ENCODE measurements around the gene H1-8. TPM values are rescaled to one million over a fixed set of nuclear protein-coding genes. Genes with fewer than 3 reads are reported as not detected.
A peak's percentile ranks its signal among the peaks of the same experiment; 100 is the strongest.

The H1-8 gene
- total RNA-seq, 1 experiment from 2014 or later, result not detected

DNA sequence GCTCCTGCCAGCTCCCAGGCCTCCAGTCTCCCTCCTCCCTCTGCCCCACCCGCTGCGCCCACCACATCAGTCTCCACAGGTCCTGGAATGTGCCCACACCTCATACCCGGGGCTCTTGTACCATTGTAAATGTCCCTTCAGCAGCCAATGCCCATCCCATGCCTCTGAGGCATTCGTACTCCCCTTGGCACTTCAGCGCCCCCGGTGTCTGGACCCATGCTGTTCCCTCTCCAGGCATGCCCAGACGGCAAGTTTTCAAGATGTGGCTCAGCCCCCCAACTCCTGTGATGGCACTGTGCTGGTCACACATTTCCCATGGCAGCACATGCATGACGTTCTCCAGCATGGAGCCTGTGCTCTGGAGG is 50.2 kb downstream of the H1-8 start:
- Histone ChIP-seq H3K27ac (ENCODE audit: insufficient read length, low read depth, low read length) (no peak overlapping the region), H3K4me2 (ENCODE audit: insufficient read depth, insufficient read length, low read length) (peak overlapping the region; percentile 28), H3K23me2 (ENCODE audit: insufficient read length, low read depth, low read length, poor library complexity, severe bottlenecking) (no peaks in the 10 kb centered on the region), H3K79me2 (ENCODE audit: insufficient read depth, low read length) (no peaks in the 10 kb centered on the region), H2BK20ac (ENCODE audit: low read depth, low read length, poor library complexity, severe bottlenecking) (no peak overlapping the region), H3K9me3 (ENCODE audit: control insufficient read depth, low read depth, low read length) (no peaks in the 10 kb centered on the region), H2BK12ac (ENCODE audit: insufficient read length, low read depth, low read length) (no peak overlapping the region), H2BK15ac (ENCODE audit: low read depth, low read length) (no peak overlapping the region), H2AFZ (ENCODE audit: low read length) (no peak overlapping the region), H4K5ac (ENCODE audit: insufficient read length, low read depth, low read length) (no peak overlapping the region), H3K4me1 (ENCODE audit: insufficient read depth, low read length) (peaks cover 12% of the 10 kb centered on the region; the same call in 1 of the 2 replicates), H3K27me3 (ENCODE audit: insufficient read depth, low read length) (no peaks in the 10 kb centered on the region), H3K18ac (ENCODE audit: insufficient read length, low read depth, low read length) (no peak overlapping the region), H3K56ac (ENCODE audit: insufficient read length, low read depth, low read length) (no peak overlapping the region), H3K4ac (ENCODE audit: low read depth, low read length) (no peak overlapping the region), H3K14ac (ENCODE audit: insufficient read depth, low read length) (no peak overlapping the region), H3K23ac (ENCODE audit: insufficient read length, low read depth, low read length) (no peak overlapping the region), H3K9ac (ENCODE audit: extremely low read depth, insufficient read length, low read length) (no peak overlapping the region), H2AK5ac (ENCODE audit: insufficient read length, low read length) (no peak overlapping the region), H4K20me1 (ENCODE audit: control insufficient read depth, insufficient read depth, insufficient read length) (no peaks in the 10 kb centered on the region), H2BK5ac (ENCODE audit: insufficient read length, low read length) (no peak overlapping the region), H4K8ac (replicated peaks; ENCODE audit: insufficient read length, low read depth, low read length) (no peak overlapping the region), H3T11ph (ENCODE audit: low read length) (no peak overlapping the region), H2BK120ac (ENCODE audit: low read depth, low read length, poor library complexity, severe bottlenecking) (no peak overlapping the region), H3K79me1 (ENCODE audit: insufficient read depth, low read depth, low read length, poor library complexity, severe bottlenecking) (no peaks in the 10 kb centered on the region), H4K91ac (ENCODE audit: insufficient read length, low read depth, low read length) (no peak overlapping the region)
- TF ChIP-seq, protein P1, sequence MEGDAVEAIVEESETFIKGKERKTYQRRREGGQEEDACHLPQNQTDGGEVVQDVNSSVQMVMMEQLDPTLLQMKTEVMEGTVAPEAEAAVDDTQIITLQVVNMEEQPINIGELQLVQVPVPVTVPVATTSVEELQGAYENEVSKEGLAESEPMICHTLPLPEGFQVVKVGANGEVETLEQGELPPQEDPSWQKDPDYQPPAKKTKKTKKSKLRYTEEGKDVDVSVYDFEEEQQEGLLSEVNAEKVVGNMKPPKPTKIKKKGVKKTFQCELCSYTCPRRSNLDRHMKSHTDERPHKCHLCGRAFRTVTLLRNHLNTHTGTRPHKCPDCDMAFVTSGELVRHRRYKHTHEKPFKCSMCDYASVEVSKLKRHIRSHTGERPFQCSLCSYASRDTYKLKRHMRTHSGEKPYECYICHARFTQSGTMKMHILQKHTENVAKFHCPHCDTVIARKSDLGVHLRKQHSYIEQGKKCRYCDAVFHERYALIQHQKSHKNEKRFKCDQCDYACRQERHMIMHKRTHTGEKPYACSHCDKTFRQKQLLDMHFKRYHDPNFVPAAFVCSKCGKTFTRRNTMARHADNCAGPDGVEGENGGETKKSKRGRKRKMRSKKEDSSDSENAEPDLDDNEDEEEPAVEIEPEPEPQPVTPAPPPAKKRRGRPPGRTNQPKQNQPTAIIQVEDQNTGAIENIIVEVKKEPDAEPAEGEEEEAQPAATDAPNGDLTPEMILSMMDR (conservative IDR thresholded peaks at IDR 0.05), result 0 out of 3 replicates have a peak, but pooled peaks have one; percentile 19
- DNase-seq, result peak; percentile 56
- H3K36me3 Mint-ChIP-seq (ENCODE audit: insufficient read depth in 1 of 3, low read depth in 3 of 3), result no peaks in the 10 kb centered on the region; a peak in 1 of 7 replicates
- WGBS (ENCODE audit: extremely low coverage, insufficient read length, low lambda C conversion rate), result no CpG with 5 or more reads among the region's 8 CpGs
- no peaks in the 10 kb centered on the region; a peak in 1 of 5 replicates for H3K9me3 Mint-ChIP-seq
- no peaks in the 10 kb centered on the region for H3K27me3 Mint-ChIP-seq (ENCODE audit: low read depth)
- peak overlapping the region; percentile 33 to 67 for H3K4me3 Mint-ChIP-seq
- H3K4me1 Mint-ChIP-seq, result peaks cover 49 to 71% of the 10 kb centered on the region in 2 experiments
- H3K27ac Mint-ChIP-seq, result peak overlapping the region in 2 of 3 experiments; percentile 89 to 92; a peak in 4 of 7 replicates

Measured in H9 (cell line).